Cardiac septum (tissue), 1 donor: ENCODE measurements around the gene MAN1B1. TPM values are rescaled to one million over a fixed set of nuclear protein-coding genes. Genes with fewer than 3 reads are reported as not detected.

Experiments used
- DNase-seq: peaks from one replicate; pipeline ENCODE4 v3.0.0-alpha.2; 2020; ENCODE audit warnings: low spot score
- intact Hi-C: fragments of 100-400 bp; cut with DNase I; formaldehyde crosslinking; loops from one replicate; pipeline ENCODE4 v1.14.0; 2022
- long read RNA-seq: library from polyadenylated mRNA; unstranded; transcript quantifications from one replicate; pipeline ENCODE4 v2.0.0, GENCODE V29; 2021
- total RNA-seq: library from RNA; stranded (reverse); fragmentation: NEBNext Ultra II Directional; extraction: Animal tissue kit (Norgen Biotek cat#: 25700); gene quantifications from one replicate; pipeline ENCODE4 v1.2.1, GENCODE V29; 2021
- donor health status: DM: no; HTN: no; CAD: no.

Gene MAN1B1
- 27.2 TPM for total RNA-seq
- long read RNA-seq, full-length matches to known transcripts: 43 of 60 reads
- long read RNA-seq, partial matches to known transcripts: 9 of 60 reads
- long read RNA-seq, other reads (novel, unspliced or antisense): 8 of 60 reads

DNA sequence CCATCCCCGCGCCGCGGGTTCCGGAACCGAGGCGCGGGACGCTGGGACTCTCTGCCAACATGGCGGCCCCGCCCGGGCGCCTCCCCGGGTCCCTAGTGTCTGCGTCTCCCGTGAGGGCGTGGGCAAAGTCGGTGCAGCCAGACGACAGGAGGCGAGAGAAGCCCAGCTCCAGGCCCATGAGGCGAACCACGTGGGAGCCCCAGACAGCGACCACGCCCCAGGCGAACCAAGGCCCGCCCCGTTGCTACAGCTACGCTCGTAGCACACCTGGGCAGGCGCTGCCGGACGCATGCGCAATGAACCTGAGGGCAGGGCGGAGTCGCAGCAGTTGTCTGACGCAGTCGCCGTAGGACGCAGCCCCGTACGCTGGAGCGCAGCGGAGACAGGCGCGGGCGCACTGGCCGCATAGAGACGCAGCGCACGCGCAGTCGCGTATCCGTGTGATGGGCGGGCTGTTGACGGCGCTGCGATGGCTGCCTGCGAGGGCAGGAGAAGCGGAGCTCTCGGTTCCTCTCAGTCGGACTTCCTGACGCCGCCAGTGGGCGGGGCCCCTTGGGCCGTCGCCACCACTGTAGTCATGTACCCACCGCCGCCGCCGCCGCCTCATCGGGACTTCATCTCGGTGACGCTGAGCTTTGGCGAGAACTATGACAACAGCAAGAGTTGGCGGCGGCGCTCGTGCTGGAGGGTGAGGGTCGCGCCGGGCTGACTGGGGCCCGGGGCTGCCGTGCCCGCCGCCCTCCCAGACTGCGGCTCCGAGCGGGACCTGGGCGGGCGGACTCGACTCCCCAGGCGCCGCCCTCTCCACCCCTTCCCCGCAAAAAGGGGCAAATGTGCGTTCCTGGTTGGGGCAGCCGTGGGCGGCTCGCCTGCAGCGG is at the start of gene MAN1B1:
TSS of gene MAN1B1 (plus strand) at position 455 of the 878 bp plus-strand sequence. CDS start at position 470, 15 bp downstream.
- intact Hi-C loops: no loop called here
- peak; percentile 100 for DNase-seq

GRCh38 chr9:137037035-137037434 is 49.8 kb upstream of the MAN1B1 start:
- intact Hi-C loops: no loop called here
- no peak for DNase-seq

DNA sequence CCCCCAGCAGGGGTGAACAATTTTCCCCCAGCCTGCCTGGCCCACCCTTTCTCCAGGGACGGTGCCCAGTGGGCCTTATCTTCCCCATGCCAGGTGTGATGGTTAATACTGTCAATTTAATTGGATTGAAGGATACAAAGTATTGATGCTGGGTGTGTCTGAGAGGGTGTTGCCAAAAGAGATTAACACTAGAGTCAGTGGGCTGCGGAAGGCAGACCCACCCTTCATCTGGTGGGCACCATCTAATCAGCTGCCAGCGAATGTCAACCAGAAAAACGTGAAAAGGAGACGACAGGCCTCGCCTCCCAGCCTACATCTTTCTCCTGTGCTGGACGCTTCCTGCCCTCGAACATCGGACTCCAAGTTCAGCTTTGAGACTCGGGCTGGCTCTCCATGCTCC is 49.3 kb upstream of the MAN1B1 start:
- intact Hi-C loops: no loop called here
- no peak for DNase-seq

- intact Hi-C loops: no loop called here
- DNase-seq: no peak
Measured at GRCh38 chr9:137038916-137039315, 47.9 kb upstream of the MAN1B1 start.

- intact Hi-C loops: no loop called here
- DNase-seq: no peak
Measured at GRCh38 chr9:137039611-137040366, 47.0 kb upstream of the MAN1B1 start.

- intact Hi-C loops: no loop called here
- DNase-seq: no peak
Measured at GRCh38 chr9:137040568-137040967, 46.2 kb upstream of the MAN1B1 start.

DNA sequence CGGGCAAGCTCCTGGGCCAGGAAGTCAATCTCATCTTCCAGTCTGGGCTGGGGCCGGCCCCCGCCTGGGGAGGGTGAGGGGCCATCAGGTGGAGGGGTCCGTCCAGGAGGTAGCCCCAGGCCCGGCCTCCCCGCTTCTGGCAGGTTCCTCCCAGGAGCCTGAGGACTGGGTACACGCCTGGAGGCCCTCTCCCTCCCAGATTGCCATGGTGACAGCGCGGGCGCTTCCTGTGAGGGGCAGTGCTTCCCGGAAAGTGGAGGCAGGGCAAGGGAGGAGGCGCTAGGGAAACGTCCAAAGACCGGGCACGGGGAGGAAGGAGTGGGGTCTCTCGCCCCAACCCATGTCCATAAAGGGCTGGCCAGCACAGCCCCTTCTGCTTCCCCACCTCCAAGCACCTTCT is 45.7 kb upstream of the MAN1B1 start:
- no peak for DNase-seq
- intact Hi-C loops: no loop called here

DNA sequence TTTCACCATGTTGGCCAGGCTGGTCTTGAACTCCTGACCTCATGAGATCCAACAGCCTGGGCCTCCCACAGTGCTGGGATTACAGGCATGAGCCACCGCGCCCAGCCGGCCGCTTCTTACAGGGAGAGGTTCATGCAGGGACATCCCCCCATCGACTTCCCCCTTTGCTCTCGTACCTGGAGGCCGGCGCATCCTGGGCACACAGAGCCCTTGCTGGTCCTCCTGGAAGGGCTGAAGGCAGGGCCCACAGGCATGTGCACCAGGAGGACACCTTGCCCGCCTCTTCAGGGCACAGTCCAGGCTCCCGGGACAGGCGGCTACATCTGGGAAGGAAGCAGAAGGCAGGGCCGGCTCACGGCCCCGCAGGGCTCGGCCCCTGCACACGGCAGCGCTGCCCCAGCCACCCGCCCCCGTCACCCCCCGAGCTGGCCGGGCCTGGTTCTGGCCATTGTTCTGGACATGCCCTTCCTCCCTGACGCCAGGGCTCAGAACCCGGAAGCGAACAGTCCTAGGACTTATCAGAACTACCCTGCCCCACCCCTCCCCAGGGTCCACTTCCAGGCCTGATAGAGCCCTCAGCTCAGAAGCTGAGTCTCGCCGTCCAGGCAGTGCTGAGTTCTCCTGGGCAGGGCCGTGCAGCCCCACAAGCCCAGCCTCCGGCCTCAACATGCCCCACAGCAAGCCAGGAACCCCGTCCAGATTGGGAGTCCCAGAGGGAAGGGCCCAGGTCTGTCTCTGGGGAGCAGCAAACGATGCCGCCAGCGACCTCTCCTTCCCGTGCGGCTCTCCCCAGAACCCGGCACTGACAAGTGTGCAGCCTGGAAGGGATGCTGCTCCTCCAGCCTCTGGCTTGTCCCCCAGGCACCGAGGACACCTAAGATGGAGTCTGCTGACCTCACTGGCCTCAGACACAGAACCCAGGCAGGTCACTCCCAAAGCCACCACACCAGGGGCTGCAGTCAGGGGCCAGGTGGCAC is 43.7 kb upstream of the MAN1B1 start:
- DNase-seq: no peak
- intact Hi-C loops: no loop called here

GRCh38 chr9:137044037-137044436 is 42.7 kb upstream of the MAN1B1 start:
- DNase-seq: no peak
- intact Hi-C loops: no loop called here

DNA sequence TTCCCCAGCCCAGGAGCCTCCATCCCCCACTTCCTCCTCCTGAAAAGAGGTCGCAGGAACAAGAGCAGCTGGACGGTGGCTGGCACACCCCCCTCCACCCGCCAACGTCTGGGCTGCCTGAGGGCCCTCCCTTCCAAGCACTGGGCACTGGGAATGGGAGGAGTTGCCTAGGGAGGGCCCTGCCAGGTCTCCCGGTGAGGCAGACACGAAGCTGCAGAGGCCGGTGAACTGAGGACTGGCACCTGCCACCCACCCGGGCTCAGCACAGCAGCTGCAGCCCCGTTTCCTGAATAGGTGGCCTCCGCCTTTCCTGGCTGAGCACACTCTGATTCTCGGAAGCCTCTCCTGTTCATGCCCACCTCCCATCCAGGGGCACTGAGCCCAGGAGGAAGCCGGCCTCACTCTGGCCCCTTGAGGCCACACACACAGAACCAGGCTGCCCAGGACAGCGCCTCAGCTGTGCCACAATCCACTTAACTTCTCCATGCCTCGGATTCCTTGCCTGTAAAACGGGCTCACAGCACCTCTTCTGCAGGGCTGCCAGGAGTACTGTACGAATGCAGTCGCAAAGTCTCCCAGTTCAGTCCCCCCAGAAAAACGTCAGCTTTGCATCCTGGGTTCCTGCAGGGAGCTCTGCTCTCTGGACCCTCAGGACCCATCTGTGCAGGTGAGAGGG is 42.1 kb upstream of the MAN1B1 start:
- DNase-seq: no peak
- intact Hi-C loops: no loop called here

DNA sequence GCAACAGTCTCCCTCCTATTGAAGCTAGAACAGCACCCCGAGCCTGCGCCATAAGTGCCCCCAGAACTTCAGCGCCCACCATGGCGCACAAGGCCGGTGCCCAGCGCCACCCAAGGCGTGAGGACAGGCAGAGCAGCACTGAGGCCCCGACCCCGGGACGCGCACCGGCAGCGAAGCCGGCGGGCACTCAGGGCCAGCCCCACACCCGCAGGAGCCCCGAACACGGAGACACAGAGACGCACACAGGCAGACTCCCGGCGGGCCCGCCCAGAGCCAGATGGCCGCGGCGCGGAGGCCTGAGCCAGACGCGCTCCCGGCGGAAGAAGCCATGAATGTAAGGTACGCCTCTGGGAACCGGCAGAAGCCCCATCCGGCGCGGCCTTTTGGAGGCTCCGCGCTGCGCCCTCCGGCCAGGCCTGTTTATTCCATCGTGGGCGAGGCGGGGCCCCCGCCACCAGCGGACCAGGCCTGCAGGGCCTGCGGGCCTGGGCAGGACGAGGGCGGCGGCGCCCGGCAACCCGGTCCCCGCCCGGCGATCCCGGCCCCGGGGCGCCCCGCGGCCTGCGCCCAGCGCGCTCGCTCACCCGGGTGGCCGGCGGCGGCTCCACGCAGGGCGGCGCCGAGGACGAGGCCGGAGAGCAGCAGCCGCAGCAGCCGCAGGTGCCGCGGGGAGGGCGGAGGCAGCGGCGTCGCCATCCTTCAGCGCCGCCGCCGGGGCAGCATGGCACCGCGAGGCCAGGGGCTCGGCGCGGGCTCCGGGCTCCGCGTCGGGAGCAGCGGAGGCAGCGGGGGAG is 41.3 kb upstream of the MAN1B1 start:
- intact Hi-C loops: loop anchor here (2.0 kb wide), 1 partner anchor 23 kb away; no protein-coding TSS in a partner anchor
- no peak for DNase-seq

GRCh38 chr9:137046088-137046787 is 40.5 kb upstream of the MAN1B1 start, which contains the start of gene NPDC1:
Gene NPDC1, minus strand, starts transcription at chr9:137046177. Its CDS starts 188 bp downstream, at chr9:137045989.
- intact Hi-C loops: loop anchor here (2.0 kb wide), 1 partner anchor 23 kb away; no protein-coding TSS in a partner anchor

DNA sequence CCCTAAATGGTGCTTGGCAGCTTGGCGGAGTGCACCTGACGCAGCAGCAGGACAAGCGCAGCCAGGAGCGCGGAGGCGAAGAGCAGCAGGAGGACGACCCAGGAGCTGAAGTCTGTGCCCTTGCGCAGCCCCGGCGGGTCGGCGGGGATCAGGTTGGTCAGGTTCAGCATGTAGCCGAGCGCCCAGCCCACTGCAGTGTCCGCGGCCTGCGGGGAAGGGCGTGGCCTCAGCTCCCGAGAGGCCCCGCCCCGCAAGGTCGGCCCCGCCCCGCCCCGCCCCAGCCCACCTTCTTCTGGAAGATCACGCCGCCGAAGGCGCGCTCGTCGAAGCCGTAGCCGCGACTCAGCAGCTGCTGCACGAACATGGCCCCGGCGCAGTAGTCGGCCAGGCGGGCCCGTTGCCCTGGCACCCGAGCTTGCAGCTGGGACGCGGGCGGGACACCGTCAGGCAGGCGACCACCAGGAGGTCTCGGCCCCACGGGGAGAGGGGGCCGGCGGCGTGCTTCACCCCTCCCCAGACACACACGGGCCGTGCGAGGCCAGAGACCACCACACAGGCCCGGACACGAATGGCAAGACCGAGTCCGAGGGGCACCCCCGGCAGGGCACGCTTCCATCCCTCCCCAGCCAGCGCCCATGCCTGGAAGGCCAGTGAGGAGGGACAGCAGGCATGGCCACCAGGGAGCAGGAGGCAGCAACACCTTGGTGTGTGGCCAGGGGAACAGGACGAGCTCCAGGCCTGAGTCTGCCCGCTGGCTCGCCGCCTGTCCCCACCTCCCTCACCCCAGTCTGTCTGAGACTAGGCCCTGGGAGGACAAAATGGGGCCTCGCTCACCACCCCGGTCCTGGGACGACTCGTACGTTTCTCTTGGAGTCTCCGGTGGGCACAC is 37.9 kb upstream of the MAN1B1 start:
- intact Hi-C loops: no loop called here
- DNase-seq: no peak

More at GRCh38 chr9:137046088-137046787, 40.5 kb upstream of the MAN1B1 start, which contains the start of gene NPDC1:
- DNase-seq: peak; percentile 90

DNA sequence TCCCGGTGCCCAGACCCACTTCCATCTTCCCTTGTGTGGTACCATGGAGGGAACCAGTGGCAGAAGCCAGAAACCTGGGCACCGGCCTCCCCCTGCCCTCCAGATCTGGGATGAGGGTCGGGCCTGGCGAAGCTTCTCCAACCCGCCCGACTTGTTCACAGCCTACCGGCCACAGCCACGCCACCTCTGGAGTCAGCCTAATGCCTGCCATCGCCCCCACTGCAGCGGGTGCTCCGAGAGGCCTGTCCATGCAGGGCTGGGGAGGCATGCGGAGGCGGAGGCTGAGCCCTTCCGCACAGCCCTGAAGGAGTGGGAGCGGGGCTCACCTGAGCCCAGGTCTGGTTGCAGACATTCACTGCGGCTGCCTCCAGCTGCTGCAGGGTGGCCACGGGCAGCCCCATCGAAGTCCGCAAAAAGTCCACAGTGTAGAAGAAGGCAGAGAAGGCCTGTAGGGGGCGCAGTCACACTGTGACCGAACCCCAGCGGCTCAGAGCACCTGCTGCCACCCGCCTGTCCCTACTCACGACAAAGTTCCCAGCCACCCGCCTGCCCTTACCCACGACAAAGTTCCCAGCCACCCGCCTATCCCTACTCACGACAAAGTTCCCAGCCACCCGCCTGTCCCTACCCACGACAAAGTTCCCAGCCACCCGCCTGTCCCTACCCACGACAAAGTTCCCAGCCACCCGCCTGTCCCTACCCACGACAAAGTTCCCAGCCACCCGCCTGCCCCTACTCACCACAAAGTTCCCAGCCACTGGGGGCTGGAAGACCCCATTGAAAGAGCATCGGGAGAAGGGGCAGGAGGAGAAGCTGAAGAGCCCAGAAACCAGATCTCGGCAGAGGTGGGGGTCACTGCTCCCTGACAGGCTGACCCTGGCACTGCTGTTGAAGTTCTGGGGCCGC is 37.0 kb upstream of the MAN1B1 start:
- intact Hi-C loops: no loop called here
- no peak for DNase-seq

- intact Hi-C loops: no loop called here
- no peak for DNase-seq
Measured at GRCh38 chr9:137050570-137050969, 36.2 kb upstream of the MAN1B1 start.
